ENCODE measurements around the gene WNT11.

Gene WNT11

DNA sequence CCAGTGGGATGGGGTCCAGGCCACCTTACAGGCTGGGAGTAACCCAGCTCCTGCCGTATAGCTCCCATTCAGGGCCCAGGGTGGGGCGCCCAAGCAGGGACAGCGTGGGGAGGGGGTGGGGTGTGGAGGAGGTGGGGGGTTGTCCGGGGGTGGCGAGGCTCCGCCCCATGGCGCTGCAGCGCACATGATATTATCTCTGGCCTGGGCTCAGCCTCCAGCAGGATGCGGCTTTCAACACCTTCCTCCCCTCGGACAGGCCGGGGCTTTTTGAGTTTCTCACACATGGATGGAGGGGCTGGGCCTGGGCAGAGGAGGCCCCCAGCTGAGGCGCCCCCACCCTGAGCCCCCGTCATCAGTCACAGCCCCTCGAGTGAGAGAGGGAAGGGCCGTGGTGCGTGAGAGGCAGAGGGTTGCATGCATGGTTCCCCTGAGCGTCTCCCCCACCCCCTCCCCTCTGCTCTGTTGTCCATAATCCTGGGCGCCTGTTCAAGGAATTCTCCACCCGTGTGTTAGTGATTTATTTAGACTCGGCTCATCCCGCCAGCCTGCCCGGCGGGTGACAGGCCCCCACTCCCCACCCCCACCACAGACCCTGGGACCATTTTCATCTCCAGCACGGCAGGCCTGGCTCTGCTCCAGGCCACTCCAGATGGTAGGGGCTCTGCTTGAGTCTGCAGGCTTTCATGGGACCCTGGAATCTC is 44.9 kb downstream of the WNT11 start:
- TF ChIP-seq TOX (CRISPR knock-in tag; IDR thresholded peaks at IDR 0.05; ENCODE audit: borderline replicate concordance) (no peak), ISL1 (CRISPR knock-in tag; IDR thresholded peaks at IDR 0.05) (no peak), GLIS3 (CRISPR knock-in tag; IDR thresholded peaks at IDR 0.05) (no peak), RARB (CRISPR knock-in tag; IDR thresholded peaks at IDR 0.05) (no peak), ZC3H10 (CRISPR knock-in tag; IDR thresholded peaks at IDR 0.05) (no peak), ZNF565 (CRISPR knock-in tag; conservative IDR thresholded peaks at IDR 0.05; ENCODE audit: low read depth) (no peak), ZFP3 (CRISPR knock-in tag; IDR thresholded peaks at IDR 0.05) (no peak), ESRRG (CRISPR knock-in tag; IDR thresholded peaks at IDR 0.05) (no peak), TCF4 (CRISPR knock-in tag; IDR thresholded peaks at IDR 0.05; ENCODE audit: borderline replicate concordance) (no peak), OSR1 (CRISPR knock-in tag; IDR thresholded peaks at IDR 0.05) (no peak)
- TF ChIP-seq, protein P1, sequence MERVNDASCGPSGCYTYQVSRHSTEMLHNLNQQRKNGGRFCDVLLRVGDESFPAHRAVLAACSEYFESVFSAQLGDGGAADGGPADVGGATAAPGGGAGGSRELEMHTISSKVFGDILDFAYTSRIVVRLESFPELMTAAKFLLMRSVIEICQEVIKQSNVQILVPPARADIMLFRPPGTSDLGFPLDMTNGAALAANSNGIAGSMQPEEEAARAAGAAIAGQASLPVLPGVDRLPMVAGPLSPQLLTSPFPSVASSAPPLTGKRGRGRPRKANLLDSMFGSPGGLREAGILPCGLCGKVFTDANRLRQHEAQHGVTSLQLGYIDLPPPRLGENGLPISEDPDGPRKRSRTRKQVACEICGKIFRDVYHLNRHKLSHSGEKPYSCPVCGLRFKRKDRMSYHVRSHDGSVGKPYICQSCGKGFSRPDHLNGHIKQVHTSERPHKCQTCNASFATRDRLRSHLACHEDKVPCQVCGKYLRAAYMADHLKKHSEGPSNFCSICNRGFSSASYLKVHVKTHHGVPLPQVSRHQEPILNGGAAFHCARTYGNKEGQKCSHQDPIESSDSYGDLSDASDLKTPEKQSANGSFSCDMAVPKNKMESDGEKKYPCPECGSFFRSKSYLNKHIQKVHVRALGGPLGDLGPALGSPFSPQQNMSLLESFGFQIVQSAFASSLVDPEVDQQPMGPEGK (CRISPR knock-in tag; IDR thresholded peaks at IDR 0.05; ENCODE audit: borderline replicate concordance) = no peak
- TF ChIP-seq, protein P2, sequence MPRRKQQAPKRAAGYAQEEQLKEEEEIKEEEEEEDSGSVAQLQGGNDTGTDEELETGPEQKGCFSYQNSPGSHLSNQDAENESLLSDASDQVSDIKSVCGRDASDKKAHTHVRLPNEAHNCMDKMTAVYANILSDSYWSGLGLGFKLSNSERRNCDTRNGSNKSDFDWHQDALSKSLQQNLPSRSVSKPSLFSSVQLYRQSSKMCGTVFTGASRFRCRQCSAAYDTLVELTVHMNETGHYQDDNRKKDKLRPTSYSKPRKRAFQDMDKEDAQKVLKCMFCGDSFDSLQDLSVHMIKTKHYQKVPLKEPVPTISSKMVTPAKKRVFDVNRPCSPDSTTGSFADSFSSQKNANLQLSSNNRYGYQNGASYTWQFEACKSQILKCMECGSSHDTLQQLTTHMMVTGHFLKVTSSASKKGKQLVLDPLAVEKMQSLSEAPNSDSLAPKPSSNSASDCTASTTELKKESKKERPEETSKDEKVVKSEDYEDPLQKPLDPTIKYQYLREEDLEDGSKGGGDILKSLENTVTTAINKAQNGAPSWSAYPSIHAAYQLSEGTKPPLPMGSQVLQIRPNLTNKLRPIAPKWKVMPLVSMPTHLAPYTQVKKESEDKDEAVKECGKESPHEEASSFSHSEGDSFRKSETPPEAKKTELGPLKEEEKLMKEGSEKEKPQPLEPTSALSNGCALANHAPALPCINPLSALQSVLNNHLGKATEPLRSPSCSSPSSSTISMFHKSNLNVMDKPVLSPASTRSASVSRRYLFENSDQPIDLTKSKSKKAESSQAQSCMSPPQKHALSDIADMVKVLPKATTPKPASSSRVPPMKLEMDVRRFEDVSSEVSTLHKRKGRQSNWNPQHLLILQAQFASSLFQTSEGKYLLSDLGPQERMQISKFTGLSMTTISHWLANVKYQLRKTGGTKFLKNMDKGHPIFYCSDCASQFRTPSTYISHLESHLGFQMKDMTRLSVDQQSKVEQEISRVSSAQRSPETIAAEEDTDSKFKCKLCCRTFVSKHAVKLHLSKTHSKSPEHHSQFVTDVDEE (CRISPR knock-in tag; IDR thresholded peaks at IDR 0.05) = no peak
- ATAC-seq = peak; percentile 57

DNA sequence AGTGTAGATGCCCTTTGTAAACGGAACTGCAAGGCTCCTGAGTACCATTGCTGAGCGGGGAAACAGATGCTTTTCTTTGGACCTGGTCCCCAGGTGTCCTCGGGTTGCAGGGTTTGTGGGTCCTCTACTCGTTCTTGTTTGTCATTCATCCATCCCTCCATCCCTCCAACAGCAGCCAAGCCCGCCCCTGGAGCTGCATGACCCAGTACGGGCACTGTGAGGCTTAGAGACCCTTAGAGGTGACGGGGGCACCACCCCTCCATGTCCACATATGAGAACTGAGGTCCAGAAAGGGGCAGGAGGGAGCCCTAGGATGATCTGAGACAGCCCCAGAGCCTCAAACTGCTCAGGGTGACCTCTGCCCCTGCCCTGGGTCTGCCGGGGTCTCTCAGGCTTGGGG is 45.4 kb downstream of the WNT11 start:
- TF ChIP-seq, protein P2 (CRISPR knock-in tag; IDR thresholded peaks at IDR 0.05) = no peak
- TF ChIP-seq, protein P1 (CRISPR knock-in tag; IDR thresholded peaks at IDR 0.05; ENCODE audit: borderline replicate concordance) = no peak
- TF ChIP-seq TOX (CRISPR knock-in tag; IDR thresholded peaks at IDR 0.05; ENCODE audit: borderline replicate concordance) (no peak), ZFP3 (CRISPR knock-in tag; IDR thresholded peaks at IDR 0.05) (no peak), PPARA (CRISPR knock-in tag; IDR thresholded peaks at IDR 0.05; ENCODE audit: borderline replicate concordance) (no peak), TCF4 (CRISPR knock-in tag; IDR thresholded peaks at IDR 0.05; ENCODE audit: borderline replicate concordance) (no peak), OSR1 (CRISPR knock-in tag; IDR thresholded peaks at IDR 0.05) (no peak), ESRRG (CRISPR knock-in tag; IDR thresholded peaks at IDR 0.05) (no peak), ZC3H10 (CRISPR knock-in tag; IDR thresholded peaks at IDR 0.05) (no peak), CSDC2 (CRISPR knock-in tag; IDR thresholded peaks at IDR 0.05) (no peak), ARNTL (CRISPR knock-in tag; IDR thresholded peaks at IDR 0.05; ENCODE audit: borderline replicate concordance, low read depth) (no peak), ZNF565 (CRISPR knock-in tag; conservative IDR thresholded peaks at IDR 0.05; ENCODE audit: low read depth) (no peak)
- TF ChIP-seq, protein P3, sequence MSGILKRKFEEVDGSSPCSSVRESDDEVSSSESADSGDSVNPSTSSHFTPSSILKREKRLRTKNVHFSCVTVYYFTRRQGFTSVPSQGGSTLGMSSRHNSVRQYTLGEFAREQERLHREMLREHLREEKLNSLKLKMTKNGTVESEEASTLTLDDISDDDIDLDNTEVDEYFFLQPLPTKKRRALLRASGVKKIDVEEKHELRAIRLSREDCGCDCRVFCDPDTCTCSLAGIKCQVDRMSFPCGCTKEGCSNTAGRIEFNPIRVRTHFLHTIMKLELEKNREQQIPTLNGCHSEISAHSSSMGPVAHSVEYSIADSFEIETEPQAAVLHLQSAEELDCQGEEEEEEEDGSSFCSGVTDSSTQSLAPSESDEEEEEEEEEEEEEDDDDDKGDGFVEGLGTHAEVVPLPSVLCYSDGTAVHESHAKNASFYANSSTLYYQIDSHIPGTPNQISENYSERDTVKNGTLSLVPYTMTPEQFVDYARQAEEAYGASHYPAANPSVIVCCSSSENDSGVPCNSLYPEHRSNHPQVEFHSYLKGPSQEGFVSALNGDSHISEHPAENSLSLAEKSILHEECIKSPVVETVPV (CRISPR knock-in tag; IDR thresholded peaks at IDR 0.05) = no peak
- TF ChIP-seq, protein P4, sequence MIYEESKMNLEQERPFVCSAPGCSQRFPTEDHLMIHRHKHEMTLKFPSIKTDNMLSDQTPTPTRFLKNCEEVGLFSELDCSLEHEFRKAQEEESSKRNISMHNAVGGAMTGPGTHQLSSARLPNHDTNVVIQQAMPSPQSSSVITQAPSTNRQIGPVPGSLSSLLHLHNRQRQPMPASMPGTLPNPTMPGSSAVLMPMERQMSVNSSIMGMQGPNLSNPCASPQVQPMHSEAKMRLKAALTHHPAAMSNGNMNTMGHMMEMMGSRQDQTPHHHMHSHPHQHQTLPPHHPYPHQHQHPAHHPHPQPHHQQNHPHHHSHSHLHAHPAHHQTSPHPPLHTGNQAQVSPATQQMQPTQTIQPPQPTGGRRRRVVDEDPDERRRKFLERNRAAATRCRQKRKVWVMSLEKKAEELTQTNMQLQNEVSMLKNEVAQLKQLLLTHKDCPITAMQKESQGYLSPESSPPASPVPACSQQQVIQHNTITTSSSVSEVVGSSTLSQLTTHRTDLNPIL (CRISPR knock-in tag; IDR thresholded peaks at IDR 0.05; ENCODE audit: low read depth) = no peak
- ATAC-seq = no peak

All from SK-N-SH treated with all-trans-retinoic acid at 6 μM for 48 hours (cell line).